Measurements from ENCODE around the gene TTI1.
"Not testable (repeated sequence)": the region's sequence is repeated elsewhere in the genome, so short reads cannot be mapped to it uniquely, and the experiment has no call there.

The TTI1 gene

GRCh38 chr20:38017959-38018358, 15.3 kb downstream of the TTI1 start:
- H3K4me3 ChIP-seq (ENCODE audit: low read depth, low read length): no peak overlapping the region
- no peak for TF ChIP-seq CTCF (IDR thresholded peaks at IDR 0.05; ENCODE audit: insufficient read depth, low read depth, low read length, missing control alignments)
- no peak for DNase-seq (ENCODE audit: low read depth)

DNA sequence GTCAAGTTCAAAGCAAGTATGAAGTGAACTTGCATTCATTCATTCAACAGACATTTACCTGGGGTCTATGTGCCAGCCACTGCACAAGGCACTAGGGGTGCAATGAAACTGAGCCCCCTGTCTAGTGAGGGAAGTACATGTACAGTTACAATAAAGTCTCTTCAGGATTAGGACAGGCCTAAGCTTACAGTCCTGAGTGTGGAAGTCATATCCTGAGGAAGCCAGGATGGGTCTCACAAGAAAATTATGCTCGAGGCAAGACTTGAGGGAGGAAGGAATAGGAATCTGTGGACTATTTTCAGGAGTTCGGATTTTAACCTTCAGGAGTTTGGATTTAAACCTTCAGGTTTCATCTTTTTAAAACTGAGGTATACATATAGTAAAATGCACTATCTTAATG, 19.4 kb downstream of the TTI1 start:
- DNase-seq (ENCODE audit: low read depth): no peak
- TF ChIP-seq CTCF (IDR thresholded peaks at IDR 0.05; ENCODE audit: insufficient read depth, low read depth, low read length, missing control alignments): no peak
- no peak overlapping the region for H3K4me3 ChIP-seq (ENCODE audit: low read depth, low read length)

- no peak overlapping the region for H3K4me3 ChIP-seq (ENCODE audit: low read depth, low read length)
- no peak for DNase-seq (ENCODE audit: low read depth)
- no peak for TF ChIP-seq CTCF (IDR thresholded peaks at IDR 0.05; ENCODE audit: insufficient read depth, low read depth, low read length, missing control alignments)
Measured at GRCh38 chr20:38012332-38012731, 20.9 kb downstream of the TTI1 start.

DNA sequence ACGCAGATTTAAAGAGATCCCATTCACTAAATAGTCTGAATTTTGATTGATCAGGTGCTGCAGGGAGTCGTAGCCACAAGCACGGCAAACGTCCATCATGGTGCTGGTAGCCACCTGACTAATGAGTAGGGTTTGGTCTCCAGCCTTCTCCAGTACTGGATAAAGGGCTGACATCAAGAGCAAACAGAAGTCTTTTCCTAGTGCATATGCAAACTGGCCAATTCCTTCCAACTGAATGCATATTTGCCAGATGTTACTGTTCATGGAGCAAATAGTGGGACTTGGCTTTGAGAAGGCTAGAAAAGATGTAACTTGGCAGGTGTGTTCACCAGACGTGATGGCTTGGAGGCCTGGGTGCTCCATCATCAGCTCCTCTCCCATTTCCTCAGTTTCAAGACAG, 21.6 kb downstream of the TTI1 start:
- TF ChIP-seq CTCF (IDR thresholded peaks at IDR 0.05; ENCODE audit: insufficient read depth, low read depth, low read length, missing control alignments): no peak
- DNase-seq (ENCODE audit: low read depth): no peak
- no peak overlapping the region for H3K4me3 ChIP-seq (ENCODE audit: low read depth, low read length)

GRCh38 chr20:38009416-38009815, 23.8 kb downstream of the TTI1 start:
- not testable (repeated sequence) for DNase-seq (ENCODE audit: low read depth); H3K4me3 ChIP-seq (ENCODE audit: low read depth, low read length)

DNA sequence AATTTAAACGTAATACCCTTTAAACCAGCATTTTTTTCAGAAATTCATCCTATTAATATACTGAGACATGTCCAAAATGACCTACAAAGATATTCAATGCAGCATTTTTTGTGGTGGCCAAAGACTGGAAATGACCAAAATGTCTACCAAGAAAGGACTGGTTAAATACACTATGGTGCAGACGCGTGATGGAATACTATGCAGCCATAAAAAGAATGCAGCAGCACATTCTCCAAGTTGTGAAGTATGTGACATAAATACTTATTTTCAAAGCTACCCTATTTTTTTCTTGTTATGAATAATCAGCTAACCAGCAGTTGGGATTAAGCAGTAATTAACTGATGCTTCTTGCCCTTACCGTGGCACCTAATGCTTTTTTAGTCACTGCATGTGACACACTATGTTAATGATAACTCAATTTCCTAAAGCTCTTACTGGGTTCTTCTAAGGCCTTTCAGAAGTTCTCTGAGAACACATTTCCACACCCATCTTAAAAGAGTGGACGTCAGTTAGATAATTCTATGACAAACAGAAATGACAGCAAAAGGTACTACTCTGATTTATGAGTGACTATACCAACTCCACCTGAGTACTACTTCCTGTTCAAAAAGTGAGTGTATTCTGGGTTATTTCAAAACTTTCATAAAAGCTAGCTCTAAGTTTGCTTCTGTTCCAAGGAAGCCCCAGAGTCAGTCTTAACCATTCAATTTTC, 24.9 kb downstream of the TTI1 start:
- DNase-seq (ENCODE audit: low read depth): no peak
- no peak overlapping the region for H3K4me3 ChIP-seq (ENCODE audit: low read depth, low read length)
- no peak for TF ChIP-seq CTCF (IDR thresholded peaks at IDR 0.05; ENCODE audit: insufficient read depth, low read depth, low read length, missing control alignments)

- TF ChIP-seq CTCF (IDR thresholded peaks at IDR 0.05; ENCODE audit: insufficient read depth, low read depth, low read length, missing control alignments): no peak
- H3K4me3 ChIP-seq (ENCODE audit: low read depth, low read length): no peak overlapping the region
- DNase-seq (ENCODE audit: low read depth): no peak
Measured at GRCh38 chr20:38007526-38007925, 25.7 kb downstream of the TTI1 start.

All from GM12865 (cell line).